GM21390 (cell line): ENCODE measurements around the gene SLC25A13.
"Not testable (repeated sequence)": the region's sequence is repeated elsewhere in the genome, so short reads cannot be mapped to it uniquely, and the experiment has no call there.

Experiments used
- ATAC-seq: cut with Tn5 transposase; IDR thresholded peaks from one replicate; pipeline ENCODE4 v1.9.1; 2021; ENCODE audit not compliant: unreplicated experiment

Gene SLC25A13

GRCh38 chr7:96173781-96174180 lies 148.1 kb downstream of the SLC25A13 start:
- ATAC-seq: no peak

GRCh38 chr7:96169439-96169838 lies 152.5 kb downstream of the SLC25A13 start:
- ATAC-seq: no peak

- no peak for ATAC-seq
These were observed 154.5 kb downstream of the SLC25A13 start for GRCh38 chr7:96167424-96167823.

- ATAC-seq: no peak
These were observed 160.0 kb downstream of the SLC25A13 start for GRCh38 chr7:96161897-96162296.

GRCh38 chr7:96157856-96158255 lies 164.0 kb downstream of the SLC25A13 start:
- no peak for ATAC-seq

GRCh38 chr7:96154506-96154905 lies 167.4 kb downstream of the SLC25A13 start:
- not testable (repeated sequence) for ATAC-seq

GRCh38 chr7:96152706-96153105 lies 169.2 kb downstream of the SLC25A13 start:
- no peak for ATAC-seq

- no peak for ATAC-seq
These were observed 170.0 kb downstream of the SLC25A13 start for GRCh38 chr7:96151889-96152288.

DNA sequence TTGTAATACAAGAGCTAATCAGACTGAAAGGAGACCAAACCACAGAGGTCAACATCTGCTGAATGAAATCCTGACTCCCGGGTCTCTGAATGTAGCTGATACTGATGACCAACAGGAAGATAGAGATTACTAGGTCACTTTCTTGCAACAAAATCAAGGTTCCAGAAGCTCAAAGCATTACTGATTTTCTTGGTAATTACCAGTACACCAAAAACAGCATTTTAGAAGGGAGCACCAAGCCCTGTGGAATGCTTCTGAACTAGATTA lies 177.7 kb downstream of the SLC25A13 start:
- ATAC-seq: no peak

DNA sequence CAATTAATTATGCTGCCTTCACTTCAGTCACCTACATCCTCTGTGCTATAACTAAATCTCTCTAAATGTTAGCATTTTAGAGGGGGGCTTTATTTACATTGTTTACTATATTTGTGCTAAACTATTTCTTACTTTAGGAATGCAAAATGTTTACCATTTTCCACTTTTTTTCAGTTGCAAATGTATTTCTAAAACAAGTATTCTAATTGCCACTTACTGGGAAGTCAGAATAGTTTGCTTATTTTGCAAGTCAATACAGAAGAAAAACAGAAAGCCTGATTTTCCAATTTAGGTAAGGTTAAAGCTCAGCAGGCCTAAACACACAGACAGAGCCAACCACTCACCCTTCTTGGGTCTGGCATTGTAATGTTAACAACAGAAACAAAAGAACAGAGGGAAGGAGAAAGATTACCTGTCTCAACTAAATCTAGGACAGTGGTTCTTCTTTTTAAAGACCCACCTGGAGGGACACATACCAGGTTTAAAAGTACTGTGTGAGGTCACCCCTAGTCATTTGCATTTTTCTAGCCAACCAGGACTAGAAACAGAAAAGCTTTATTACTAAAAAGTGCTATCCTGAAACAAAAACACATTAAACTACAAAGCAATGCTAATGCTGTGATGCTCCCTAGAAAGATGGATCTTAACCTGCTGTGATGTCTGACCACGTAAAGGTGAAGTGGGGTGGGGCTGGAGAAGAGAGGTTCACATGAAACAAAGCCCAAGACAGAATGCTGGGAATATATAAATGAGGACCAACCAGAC lies 178.2 kb downstream of the SLC25A13 start:
- no peak for ATAC-seq

GRCh38 chr7:96136600-96137239 lies 185.2 kb downstream of the SLC25A13 start:
- no peak for ATAC-seq

GRCh38 chr7:96135241-96135640 lies 186.7 kb downstream of the SLC25A13 start:
- ATAC-seq: no peak

- no peak for ATAC-seq
These were observed 190.4 kb downstream of the SLC25A13 start for GRCh38 chr7:96131525-96131924.

DNA sequence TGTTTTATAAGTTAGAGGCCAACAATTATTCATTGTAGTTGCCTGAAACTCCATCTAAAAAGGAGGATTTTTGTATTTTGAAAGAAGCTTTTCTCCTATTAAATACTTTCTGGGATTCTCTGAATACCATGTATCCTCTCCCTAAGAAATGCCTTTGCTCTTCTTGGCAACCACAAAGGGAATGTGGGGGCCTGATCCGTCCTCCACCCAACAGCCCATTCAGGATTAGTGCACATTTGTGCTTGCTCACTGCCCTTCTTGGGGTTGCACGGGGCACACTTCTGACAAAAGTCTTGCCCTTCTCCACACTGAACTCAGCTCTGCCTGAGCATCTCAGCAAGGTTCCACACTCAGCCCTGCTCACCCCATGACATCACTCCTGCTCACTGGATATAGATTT lies 194.2 kb downstream of the SLC25A13 start:
- no peak for ATAC-seq

DNA sequence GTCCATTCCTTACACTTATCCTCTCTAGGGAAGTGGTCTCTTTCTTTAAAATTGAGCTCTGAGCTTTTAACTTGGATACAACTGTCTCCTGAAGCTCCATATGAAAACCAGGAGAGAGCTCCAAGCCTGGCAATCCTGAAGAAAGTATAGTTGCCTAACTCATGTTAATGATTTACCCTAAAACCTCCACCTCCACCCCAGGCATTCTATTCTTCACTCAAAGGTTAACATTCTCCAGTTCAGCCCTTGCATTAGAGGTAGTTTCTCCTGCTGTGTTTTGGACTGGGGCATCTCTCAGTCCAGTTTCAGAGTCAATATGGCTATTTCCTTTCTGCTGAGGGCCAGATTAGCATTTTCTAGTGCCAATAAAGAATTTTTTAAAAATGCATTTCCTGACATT lies 195.5 kb downstream of the SLC25A13 start:
- no peak for ATAC-seq

DNA sequence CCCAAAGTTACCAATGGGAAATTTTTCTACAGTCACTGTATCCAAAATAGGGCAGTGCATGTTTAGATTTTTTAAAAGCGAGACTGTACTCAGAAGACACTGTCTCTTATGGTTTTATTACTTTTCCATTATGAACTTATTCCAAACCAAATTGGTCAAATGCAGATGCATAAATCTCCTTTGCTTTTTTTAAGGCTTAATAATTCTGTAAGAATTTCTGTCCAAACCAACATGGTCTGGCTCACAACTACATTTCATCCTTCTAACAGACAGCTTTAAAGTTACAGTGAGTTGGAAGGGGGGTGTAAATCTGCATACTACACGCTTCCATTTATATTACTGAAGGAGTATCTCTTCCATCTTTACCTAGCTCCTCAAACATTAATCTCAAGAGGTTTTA lies 199.2 kb downstream of the SLC25A13 start:
- no peak for ATAC-seq

DNA sequence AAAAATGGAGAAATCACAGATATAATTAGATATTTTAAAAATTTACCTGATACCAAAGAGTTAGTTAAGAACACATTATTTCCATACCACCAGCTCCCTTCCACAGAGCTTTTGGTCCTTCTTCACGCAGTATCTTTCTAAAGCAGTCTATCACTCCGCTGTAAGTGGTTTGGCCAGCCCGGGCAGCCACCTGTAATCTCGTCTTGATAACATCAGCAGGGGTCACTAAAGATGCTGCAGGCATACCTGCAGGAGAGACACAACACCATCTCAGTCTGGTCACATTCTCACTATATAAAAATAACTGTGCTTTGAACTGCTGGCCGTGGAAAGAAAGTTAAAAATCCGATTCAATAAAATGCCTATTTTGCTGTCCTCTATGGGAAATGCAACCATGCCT lies 200.1 kb downstream of the SLC25A13 start:
- ATAC-seq: no peak

DNA sequence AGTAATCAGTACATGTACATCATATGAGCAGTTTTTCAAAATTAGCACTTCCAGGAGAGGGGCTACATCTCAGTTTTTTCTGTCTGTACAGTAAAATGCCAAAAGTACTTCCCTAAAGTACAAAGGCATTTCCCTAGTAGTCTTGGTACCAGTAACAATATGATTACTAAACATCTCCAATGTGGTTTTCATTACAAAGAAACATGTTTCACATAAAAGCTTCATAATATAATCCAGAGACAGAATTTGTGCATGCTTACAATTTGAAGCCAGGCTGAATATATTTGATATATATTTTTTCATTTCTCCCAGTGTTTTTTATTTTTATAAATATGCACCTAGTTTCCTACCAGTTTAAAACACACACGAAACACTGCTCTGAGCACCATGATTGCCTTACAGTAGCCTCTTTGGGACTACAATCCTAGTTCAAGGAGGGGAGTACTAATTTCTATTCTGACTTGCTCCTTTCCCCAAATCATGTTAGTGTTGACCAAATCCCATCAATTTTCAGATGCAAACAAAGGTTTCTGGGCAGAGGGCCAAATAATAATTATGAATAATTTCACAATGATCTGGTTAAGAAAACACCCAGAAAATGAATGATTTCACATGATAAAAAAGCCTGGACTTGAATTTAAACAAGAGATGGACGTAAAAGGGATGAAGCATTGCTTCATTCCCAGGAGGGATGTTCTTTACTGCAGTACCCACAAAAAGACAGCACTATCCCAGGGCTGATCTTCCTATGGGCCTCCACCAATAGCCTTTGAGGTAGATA lies 201.3 kb downstream of the SLC25A13 start:
- no peak for ATAC-seq

DNA sequence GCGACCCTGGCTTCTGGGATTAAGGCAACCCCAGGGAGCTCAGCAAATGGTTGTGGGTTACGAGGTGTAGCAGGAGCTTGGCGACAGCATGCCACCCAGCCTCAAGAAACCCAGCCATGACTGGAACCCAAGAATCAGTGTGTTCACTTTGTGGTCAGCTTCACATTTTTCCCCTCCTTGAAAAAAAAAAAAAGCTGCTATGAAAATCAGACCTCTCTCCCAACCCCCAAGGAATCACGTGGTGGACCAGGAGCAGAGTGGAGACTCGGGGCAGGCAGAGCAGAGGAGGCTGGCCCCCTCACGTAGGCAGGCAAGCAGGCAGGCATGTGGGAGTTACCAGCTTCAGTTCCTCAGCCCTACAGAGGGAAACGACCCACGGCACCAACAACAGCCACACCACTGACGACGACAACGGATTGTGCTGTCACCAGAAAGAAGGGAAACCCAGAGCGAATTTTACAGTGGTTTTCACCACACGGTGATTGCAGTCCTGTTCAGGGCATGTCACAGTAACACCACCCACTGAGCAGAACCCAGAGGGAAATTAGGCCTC lies 203.4 kb downstream of the SLC25A13 start:
- no peak for ATAC-seq

DNA sequence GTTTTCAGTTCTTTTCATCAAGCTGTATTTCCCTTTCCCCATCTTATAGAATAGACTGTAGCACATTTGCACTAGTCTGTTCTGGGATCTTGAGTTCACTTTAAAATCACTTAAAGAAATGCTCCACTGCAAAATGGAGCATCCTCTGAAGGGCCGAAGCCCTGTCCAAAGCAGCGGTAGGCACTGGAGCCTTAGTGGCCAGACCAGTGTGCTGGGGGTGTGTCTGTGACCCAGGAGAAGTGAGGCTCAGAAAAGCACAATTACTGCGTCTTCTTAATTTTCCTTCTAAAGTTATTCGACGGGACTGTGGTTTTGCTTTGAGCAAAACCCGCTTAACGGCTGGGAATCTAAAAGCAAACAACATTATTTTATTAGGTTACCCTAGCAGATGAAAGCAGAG lies 205.7 kb downstream of the SLC25A13 start:
- no peak for ATAC-seq

DNA sequence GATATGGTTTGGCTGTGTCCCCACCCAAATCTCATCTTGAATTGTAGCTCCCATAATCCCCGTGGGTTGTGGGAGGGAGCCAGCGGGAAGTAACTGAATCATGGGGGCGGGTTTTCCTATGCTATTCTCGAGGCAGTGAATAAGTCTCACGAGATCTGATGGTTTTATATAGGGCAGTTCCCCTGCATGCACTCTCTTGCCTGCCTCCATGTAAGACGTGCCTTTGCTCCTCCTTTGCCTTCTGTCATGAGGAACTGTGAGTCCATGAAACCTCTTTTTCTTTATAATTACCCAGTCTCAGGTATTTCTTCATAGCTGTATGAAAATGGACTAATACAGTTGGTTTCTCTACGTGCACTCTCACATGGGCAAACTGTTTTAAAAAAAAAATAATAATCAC lies 207.7 kb downstream of the SLC25A13 start:
- ATAC-seq: no peak

DNA sequence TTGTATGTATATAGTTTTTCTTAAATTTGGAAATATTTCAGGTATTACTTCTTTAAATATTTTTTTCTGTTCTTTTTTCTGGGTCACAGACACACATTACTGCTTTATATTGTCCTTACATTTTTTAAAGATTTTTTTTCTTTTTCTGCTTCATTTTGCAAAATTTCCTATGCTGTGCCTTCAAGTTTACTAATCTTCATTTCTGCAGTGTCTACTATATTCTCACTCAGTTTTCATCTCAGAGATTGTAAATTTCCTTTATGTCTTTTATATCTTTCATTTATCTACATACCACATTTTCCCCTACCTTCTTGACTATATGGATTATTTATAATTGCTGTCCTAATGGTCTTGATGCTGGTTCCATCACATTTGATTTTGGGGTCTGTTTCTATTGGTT lies 210.5 kb downstream of the SLC25A13 start:
- no peak for ATAC-seq
